Breast epithelium (tissue), 3 donors: ENCODE results near the gene BANF1.

ENCODE experiments used
- POLR2A ChIP-seq: fragments of 450-650 bp; IDR thresholded peaks from one replicate; pipeline ENCODE4 v1.6.1; 2016; ENCODE audit warnings: antibody characterized with exemption, mild to moderate bottlenecking, moderate library complexity
- POLR2AphosphoS5 ChIP-seq, 3 donors: sonication (generic); formaldehyde crosslinking; IDR thresholded peaks; one replicate each; pipeline ENCODE4 v1.6.1; 2017; ENCODE audit warnings: antibody characterized with exemption in 3 of 3
- TF ChIP-seq, protein P1 (sequence below), 3 donors: fragments of 450-650 bp; IDR thresholded peaks; one replicate each; pipeline ENCODE4 v1.5.1; 2016 to 2017; ENCODE audit warnings: antibody characterized with exemption in 3 of 3, mild to moderate bottlenecking in 3 of 3, moderate library complexity in 3 of 3

GRCh38 chr11:65962141-65962564 lies 40.1 kb upstream of the BANF1 start:
- TF ChIP-seq, protein P1, sequence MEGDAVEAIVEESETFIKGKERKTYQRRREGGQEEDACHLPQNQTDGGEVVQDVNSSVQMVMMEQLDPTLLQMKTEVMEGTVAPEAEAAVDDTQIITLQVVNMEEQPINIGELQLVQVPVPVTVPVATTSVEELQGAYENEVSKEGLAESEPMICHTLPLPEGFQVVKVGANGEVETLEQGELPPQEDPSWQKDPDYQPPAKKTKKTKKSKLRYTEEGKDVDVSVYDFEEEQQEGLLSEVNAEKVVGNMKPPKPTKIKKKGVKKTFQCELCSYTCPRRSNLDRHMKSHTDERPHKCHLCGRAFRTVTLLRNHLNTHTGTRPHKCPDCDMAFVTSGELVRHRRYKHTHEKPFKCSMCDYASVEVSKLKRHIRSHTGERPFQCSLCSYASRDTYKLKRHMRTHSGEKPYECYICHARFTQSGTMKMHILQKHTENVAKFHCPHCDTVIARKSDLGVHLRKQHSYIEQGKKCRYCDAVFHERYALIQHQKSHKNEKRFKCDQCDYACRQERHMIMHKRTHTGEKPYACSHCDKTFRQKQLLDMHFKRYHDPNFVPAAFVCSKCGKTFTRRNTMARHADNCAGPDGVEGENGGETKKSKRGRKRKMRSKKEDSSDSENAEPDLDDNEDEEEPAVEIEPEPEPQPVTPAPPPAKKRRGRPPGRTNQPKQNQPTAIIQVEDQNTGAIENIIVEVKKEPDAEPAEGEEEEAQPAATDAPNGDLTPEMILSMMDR (IDR thresholded peaks at IDR 0.05): no peak
- no peak for TF ChIP-seq POLR2A
- TF ChIP-seq POLR2AphosphoS5 (IDR thresholded peaks at IDR 0.05): no peak
